GM20431 (cell line): ENCODE data around the gene DNAJC25.
"Not testable (repeated sequence)": the region's sequence is repeated elsewhere in the genome, so short reads cannot be mapped to it uniquely, and the experiment has no call there.

Source experiments
- in situ Hi-C: fragments of 300-500 bp; cut with MseI, MboI; formaldehyde crosslinking; loops from one replicate; pipeline ENCODE4 v1.15.0; 2020; ENCODE audit warnings: low sequenced_read_pairs; ENCODE audit not compliant: unreplicated experiment

DNAJC25 gene

DNA sequence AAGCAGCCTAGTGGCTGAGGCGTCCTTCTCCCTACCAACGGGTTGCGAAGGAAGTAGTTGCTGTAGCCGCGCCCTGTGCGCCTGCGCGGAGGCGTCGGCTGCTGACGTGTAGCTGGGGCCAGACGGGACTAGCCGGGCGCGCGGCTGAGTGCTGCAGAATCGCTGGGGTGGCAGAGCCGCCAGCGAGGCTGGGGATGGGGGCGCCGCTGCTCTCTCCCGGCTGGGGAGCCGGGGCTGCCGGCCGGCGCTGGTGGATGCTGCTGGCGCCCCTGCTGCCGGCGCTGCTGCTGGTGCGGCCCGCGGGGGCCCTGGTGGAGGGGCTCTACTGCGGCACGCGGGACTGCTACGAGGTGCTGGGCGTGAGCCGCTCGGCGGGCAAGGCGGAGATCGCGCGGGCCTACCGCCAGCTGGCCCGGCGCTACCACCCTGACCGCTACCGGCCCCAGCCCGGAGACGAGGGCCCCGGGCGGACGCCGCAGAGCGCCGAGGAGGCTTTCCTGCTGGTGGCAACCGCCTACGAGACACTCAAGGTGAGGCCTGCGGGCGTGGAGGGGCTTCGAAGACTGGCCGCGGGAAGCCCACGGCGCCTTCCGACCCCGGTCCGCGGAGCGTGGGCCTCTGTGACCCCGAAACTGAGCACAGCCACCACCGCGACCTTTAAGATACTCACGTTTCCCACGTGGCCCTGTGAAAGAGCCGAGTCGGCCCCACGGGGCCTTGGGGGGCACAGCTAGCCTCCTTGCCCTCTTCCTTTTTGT, at the start of gene DNAJC25:
Gene DNAJC25, plus strand, starts transcription at position 121 of the 758 bp plus-strand sequence. Its CDS starts 74 bp downstream, at position 195.
- in situ Hi-C loops, result no loop called here

DNA sequence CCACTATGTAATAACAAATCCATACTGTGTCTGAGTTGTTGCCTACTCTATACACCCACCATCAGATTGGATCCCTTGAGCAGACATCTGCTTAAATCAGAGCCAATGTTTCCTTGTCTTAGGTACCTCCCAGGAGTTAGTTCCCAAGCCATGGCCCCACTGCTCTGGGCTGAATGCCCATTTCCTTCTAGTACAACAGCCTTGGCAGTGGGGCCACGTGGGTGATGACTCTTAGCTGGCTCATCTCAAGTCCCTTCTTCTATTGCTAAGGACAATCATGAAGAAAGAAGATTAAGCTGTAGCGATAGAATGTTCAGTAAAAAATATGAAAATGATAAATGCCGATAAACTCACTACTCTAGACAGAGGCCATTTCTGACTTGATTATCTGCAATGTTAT, 48.2 kb upstream of the DNAJC25 start:
- in situ Hi-C loops, result no loop called here

DNA sequence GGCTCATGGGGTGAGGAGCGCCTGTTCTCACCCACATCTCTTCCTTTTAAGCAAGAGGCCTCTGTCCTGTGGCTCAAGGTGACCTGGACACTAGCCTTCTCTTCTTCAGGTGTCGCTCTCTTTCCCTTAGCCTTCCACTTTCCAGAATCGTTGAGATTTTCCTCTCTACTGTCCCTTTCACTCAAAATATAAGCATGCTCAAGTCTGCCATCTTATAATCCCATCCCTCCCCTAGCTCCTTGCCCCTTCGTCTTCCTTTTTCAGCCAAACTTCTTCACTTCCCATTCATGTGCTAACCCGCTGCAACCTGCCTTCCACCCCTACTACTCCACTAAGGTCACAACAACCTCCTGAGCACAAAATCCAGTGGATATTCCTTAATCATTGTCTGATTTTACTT, 44.8 kb upstream of the DNAJC25 start:
- in situ Hi-C loops, result no loop called here

DNA sequence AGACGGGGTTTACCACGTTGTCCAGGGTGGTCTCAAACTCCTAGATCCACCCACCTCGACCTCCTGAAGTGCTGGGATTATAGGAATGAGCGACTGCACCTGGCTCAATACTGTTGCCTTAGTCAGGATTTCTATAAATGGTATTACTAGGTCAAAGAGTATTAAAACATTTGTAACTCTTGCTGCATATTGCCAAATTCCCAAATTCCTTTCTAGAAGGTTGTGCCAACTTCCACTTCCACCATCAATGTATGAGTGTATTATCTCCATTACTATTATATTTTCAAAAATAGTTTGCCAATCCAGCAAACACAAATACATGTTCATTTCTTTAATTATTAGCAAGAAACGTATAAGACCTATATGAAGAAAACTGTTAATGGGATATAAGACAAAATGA, 42.3 kb upstream of the DNAJC25 start:
- in situ Hi-C loops, result no loop called here

DNA sequence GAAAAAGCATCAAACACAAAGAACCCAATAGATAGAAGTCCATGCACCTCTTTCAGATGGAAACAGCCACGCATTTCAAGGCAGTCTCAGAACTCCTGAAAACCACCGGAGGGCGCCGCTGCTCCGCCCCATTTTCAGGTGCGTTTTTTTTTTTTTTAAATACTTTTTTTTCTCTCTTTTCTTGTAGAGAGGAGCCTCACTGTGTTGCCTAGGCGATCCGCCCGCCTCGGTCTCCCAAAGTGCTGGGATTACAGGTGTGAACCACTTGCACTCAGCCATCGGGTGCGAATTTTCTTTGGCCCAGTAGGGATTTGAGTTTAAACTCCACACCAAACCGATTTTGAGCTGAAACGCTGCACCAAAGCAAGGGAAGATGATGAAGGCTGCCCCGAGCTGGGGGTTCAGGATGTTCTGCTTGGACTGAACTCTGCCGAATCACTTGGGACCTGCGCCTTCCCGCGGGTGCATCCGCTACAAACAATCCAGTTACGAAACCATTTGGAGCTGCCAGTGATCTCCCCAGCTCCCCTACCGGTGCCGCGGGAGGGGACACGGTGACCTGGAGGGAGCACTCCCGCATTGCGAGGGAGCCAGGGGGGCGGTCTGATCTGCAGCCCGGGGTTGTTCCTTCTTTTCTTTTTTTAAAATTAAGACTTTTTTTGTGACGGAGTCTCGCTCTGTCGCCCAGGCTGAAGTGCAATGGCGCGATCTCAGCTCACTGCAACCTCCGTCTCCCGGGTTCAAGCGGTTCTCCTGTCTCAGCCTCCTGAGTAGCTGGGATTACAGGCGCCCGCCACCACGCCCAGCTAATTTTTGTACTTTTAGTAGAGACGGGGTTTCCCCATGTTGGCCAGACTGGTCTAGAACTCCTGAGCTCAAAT, 33.0 kb upstream of the DNAJC25 start:
- in situ Hi-C loops, result no loop called here

DNA sequence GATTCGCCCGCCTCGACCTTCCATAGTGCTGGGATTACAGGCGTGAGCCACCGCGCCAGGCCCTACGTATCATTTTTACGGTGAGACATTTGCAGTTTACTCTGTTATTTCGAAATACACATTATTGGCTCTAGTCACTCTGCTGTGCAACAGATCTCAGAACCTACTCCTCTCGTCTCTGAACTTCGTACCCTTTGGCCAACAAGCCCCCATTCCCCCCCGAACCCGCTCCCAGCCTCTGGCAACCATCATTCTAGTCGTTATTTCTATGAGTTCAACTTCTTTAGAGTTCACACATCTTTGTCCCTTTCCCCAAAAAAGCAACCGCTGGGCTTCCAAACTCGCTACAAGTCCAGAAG, 32.4 kb upstream of the DNAJC25 start:
- in situ Hi-C loops, result no loop called here

DNA sequence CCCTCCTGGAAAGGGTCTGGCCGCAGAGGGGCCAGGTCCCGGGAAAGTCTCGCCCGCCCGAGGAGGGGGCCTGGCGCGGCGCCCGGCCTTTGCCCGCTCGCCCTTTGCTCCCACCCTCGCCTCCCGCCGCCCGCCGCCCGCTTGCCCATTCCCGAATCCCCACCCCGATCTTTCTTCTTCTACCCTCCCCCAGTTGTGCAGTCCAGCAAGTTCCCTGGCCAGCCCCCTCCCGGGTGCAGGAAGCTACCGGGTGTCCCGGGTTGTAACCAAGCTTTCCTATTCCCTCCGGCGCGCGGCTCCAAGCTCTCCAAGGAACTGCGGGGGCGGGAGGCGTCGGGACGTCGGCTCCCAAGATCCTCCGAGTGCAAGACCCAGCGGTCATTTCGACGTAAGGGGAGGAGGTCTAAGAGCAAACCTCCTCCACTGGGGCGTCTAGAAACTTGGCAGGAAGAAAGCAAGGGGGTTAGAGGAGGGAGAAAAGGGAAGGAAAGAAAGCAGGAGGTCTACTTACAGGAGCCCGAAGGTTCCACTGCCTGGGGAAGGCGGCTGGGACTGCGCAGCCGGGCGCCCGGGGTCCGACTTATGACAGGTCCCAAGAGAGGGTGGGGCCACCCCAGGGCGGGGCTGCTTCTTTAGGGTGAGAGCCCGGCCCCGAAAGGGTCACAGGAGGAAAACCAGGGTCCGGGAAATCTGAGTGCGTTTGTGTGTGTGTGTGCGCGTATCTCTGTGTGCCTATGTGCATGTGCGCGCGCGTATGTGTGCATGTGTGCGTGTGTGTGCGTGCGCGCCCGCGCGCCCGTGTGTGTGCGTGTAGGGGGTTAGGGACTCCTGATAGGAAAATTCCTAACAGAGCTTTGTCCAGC, 31.8 kb upstream of the DNAJC25 start, which contains the start of gene PTGR1:
Gene PTGR1, minus strand, starts transcription at position 556 of the 863 bp plus-strand sequence. CDS start 2,225 bp downstream, outside the sequence.
- in situ Hi-C loops, result no loop called here

DNA sequence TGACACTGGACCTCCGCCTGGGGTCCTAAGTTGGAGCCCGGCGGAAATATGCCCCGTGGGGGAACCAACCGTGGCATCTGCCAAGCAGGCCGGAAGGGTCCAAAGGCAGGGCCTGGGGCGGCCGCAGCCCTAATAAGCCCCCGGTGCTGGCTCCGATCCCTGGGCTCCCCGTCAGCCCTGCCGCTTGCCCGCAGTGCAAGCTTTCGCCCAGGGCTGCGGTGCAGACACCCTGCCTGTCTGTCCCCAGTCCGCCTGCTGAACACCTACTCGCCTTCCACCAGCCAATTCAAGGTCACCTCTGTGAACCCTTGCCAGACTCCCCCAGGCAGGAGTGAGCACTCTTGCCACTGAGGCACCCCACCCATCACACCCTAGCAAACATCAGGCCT, 31.2 kb upstream of the DNAJC25 start:
- in situ Hi-C loops, result no loop called here

DNA sequence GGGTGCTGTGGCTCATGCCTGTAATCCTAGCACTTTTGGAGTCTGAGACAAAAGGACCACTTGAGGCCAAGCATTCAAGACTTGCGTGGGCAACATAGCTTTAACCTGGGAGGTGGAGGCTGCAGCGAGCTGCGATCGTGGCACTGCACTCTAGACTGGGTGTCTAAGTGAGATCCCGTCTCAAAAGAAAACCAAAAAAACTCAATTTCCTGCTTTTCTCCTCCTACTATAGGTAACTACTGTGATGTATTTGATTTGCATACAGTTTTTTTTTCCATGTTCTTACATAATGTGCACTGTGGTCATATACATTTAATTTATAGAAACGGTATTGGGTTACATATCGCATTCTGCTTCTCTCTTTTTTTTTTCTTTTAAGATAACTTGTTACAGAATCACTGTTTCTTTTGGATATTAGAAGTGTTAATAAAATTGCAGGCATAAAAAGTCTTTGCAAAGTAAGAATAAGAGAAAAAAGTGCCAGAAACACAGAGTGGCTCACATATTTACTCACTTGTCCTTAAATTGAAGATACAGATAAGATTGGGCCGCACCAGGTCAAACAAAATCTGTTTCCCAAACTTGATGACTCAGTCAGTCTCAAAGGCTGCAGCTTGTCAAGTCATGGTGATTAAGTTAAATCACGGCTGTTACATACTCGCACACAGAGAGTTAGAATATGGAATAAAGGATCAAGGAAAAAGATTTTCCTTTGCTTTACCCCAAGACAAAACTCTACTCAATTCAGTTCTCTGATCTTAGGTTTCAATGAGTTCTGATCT, 29.7 kb upstream of the DNAJC25 start:
- in situ Hi-C loops, result no loop called here

DNA sequence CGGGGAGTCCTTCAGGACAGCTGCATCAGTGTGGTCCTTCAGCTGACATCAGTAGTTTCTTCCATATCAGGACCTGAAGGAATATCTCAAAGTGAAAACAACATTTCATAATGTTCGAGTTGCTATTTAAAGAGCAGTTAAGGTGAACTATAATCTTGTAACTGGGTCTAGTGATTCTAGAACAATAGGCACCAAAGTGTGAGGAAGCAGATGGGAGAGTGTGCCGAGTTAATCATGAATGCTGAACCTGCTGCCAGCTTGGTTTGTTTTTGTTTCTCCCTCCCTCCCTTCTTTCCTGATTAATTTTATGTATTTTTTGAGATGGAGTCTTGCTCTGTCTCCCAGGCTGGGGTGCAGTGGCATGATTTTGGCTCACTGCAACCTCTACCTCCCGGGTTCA, 28.1 kb upstream of the DNAJC25 start:
- in situ Hi-C loops, result no loop called here

DNA sequence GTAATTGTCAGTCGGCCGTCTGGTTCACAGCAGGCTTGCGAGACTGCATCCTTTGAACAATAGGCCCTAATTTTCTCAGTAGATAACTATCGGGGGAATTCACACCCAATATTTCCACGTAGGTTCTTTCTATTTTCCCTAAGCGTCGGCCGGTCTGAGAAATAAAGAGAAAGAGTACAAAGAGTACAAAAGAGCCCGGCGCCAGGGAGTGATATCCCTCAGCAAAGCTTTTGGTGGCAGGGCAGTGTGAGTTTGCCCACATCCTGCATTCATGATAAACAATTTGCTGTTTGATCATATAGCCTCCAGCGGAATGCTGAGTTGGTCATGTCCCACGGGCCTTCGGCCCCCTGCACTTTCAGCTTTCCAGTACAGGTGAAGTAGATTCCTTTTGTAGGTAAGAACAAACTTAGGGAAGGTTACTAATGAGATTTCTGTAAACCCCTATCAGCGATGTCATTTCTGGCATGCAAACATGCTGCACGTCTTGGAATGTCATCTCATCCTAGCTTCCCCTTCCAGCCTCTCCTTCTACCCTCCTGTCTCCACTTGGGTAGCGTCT, 27.0 kb upstream of the DNAJC25 start:
- in situ Hi-C loops, result no loop called here

DNA sequence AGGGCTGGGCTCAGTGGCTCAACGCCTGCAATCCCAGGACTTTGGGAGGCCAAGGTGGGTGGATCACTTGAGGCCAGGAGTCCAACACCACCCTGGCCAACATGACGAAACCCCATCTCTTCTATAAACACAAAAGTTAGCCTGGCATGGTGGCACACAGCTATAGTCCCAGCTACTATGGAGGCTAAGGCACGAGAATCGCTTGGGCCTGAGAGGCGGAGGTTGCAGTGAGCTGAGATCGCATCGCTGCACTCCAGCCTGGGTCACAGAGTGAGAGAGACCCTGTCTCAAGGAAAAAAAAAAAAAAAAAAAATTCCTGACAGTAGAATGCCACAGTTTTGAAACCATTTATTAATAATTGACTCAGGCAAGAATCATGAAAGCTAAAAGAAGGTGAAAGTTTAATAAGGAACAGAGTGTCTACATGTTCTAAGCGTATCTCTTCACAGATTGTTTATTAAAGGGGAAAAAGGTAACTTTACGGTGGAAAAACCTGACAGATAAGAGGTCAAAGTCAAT, 26.0 kb upstream of the DNAJC25 start:
- in situ Hi-C loops, result no loop called here

DNA sequence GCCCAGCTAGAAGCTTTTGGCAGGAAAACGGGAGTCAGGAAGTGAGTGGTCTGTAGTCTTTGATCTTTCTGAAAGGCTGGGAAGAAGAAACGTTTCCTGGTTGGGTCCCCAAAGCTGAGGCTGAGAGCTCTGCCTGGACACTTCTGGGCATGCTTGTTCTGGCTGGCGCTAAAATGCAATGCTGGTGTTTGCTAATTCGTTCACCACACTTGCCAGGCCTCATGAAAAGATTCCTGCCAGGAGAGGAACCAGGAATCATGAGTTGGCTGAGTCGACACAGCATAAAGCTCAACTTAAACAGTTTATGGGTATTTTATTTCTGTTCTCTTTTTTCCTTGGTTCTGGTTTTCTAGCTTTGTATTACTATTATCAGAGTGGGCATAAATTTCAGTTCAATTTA, 21.0 kb upstream of the DNAJC25 start:
- in situ Hi-C loops, result no loop called here

DNA sequence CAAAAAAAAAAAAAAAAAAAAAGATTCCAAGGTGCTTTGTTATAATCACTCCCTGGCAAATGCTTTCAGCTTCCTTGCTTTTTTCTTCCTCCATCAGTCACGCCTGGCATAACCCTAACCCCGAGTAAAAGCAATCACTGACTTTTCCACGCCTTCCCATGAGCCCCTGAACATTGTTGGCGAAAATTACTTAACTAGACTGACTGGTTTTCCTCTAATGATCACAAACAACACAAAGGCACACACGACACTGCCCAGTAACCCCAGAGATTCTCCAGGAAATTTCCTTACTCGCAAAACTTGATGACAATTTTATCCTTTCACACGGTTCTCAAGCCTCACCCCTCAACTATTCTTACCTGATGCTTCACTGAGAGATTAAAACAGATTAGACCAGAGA, 20.3 kb upstream of the DNAJC25 start:
- in situ Hi-C loops, result no loop called here

DNA sequence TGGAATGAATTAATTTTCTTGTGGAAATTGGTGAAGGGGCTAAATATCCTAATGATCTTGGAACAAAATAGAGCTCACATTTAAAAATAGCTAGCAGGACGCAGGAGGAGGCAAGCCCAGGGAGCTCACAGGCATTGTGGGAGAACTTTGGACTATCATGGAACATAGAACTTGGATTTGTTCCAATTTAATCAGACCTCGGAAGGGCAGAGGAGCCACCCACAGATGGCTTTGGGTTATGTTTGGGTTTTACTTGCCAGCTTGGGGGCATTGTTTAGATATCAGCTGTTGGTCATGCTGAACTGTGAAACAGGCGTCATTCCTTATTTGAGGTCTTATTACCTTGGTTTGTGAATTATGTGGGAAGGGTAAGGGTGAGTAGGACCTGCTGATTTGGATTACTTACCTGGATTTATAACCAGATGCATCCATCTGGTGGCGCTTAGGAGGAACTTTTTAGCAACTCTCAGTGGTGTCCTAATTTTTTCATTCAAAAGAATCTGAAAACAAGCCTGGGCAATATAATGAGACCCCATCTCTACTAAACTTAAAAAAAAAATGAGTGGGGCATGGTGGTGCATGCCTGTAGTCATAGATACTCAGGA, 17.6 kb upstream of the DNAJC25 start:
- in situ Hi-C loops, result no loop called here

DNA sequence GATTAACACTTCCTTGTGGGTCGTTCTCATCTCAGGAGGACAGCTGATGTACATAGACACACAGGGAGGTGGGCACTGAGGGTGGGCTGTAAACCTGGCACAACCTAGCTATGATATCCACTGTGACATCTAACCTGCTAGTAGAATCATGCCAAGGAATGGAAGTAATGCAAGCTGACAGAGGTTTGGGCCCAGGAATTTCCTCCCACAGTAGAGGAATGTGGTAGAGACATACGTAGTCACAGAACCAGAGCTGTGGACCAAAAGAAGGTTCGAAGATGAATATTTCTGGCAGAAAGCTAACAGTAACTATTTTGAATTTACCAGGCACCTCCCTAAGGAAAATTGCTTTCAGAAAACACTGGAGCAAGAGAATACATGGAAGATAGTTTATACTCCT, 15.2 kb upstream of the DNAJC25 start:
- in situ Hi-C loops, result no loop called here

DNA sequence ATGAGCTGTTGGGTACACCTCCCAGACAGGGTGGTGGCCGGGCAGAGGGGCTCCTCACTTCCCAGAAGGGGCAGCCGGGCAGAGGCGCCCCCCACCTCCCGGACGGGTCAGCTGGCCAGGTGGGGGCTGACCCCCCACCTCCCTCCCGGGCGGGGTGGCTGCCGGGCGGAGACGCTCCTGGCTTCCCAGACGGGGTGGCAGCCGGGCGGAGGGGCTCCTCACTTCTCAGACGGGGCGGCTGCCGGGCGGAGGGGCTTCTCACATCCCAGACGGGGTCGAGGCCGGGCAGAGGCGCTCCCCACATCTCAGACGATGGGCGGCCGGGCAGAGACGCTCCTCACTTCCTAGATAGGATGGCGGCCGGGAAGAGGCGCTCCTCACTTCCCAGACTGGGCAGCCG, 13.8 kb upstream of the DNAJC25 start:
- in situ Hi-C loops, result not testable (repeated sequence)

DNA sequence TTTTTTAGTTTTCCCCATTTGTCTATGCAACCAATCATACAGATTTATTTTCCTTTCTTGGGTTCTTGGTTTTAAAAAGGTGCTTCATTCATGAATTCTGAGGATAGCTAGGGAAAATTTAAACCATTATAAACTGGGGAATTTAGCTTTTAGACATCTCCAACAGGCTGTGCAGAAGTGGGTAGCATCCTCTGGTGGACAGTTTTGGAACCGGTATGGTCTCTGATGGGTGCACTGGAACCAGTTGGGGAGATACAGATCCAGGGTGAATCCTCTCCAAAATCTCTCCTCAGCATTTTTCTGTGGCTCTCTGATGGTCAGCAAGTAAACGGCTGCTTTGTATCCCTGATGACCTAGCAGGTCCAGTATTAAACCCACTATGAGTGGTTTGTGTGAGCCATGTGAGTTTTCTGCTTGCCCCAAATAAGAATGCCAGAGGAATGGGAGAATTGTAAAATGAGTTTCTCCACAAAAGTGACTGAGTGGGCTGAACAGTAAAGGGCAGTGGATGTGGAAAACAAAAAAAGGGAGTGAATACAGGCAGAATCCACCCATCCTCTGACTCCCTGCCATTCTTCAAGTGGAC, 9.1 kb upstream of the DNAJC25 start:
- in situ Hi-C loops, result no loop called here
